HG03520 (cell line): Measurements from ENCODE around the gene DPYD.

ENCODE experiments used
- ATAC-seq: cut with Tn5 transposase; IDR thresholded peaks from one replicate; pipeline ENCODE4 v1.9.1; 2021; ENCODE audit warnings: mild to moderate bottlenecking, moderate library complexity; ENCODE audit not compliant: unreplicated experiment

The DPYD gene

GRCh38 chr1:97844552-97845089, 76.2 kb downstream of the DPYD start:
- no peak for ATAC-seq

DNA sequence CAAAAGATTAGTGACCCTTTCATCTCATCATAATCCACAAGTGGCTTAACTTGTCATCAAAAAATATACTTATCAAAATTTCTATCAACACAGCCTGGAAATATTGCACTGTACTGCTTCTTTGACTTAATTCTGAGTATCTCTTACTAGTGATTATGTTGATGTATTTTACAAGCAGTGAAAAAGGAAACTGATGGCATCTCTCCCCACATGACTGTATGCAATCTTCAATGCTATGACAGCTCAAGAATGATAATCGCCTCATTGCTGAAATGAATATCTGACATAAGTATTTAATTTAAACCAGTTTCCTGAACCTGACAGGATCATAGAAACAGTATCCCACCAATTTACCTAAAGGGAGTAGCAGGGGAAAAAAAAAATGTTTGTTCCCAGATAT, 79.5 kb downstream of the DPYD start:
- no peak for ATAC-seq

DNA sequence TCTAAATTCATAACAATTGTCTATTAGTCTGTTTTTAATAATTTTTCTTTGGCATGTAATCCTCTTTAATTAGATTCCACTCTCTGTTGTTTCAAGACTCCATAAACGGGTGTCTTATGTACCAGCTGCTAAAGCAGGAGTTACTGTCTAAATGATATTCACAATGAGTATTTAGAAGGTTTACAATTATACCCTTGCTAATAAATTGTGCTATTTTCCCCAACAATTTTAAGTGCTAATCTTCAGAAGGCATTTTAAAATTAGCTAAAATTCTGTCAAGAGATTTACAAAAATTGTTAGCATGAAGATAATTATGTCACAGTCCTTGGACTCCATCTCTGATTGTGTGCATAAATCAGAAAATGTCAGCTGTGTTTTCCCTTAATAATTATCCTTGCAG, 83.7 kb downstream of the DPYD start:
- ATAC-seq, result no peak

DNA sequence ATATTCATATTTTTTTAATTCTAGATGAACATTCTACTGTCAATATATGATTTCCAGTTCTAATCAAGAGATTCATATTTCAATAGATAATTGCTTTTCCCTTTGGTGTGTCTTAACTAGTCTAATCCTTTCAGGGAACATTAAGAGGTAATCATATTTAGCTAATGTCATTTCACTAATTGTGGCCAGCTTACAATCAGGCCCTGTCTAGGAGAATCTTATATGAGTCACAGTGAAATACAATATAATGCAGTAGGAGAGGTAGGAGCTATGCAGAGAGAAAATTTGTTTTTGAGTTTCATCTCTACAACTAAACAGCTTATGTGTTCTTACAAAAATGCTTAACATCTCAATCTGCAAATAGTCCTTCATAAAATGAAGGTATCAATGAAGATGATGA, 85.9 kb downstream of the DPYD start:
- ATAC-seq, result no peak

- no peak for ATAC-seq
Observed at GRCh38 chr1:97833881-97834280, 87.0 kb downstream of the DPYD start.

DNA sequence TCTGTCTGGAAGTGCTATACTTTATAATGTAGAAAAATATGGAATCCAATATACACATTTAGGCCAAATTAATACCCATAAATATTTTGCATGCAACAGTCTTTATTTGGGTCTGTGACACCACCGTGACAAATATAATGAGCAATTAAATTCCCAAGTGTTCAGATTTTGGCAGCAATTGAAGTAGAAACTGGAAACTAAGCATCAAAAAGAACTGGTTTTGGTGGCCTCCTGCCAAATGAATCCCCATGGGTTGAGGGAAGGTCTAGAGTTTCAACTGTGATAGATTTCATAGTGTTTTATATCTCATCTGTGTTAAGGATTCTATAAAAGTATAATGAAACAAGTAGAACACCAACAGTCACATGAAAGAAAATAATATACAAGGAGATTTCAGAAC, 88.4 kb downstream of the DPYD start:
- no peak for ATAC-seq

DNA sequence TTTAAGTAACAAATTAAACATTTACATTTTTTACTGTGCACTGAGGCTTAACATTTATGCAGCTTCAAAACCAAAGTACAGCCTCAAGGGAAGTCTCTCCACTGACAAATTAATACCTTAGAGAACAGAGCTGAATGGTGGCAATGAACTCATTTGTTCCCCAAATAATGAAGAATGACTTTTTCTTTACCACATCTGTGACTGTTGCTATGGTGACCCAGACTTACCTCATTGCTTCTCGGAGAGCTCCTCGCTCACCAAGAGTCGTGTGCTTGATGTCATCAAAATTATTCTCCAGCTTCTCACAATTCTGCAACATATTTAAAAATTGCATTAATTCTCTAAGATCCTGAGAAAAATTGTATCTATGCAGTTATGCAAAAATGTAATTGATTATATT, 92.9 kb downstream of the DPYD start:
- peak; percentile 51 for ATAC-seq

GRCh38 chr1:97826820-97827219, 94.0 kb downstream of the DPYD start:
- ATAC-seq, result no peak

DNA sequence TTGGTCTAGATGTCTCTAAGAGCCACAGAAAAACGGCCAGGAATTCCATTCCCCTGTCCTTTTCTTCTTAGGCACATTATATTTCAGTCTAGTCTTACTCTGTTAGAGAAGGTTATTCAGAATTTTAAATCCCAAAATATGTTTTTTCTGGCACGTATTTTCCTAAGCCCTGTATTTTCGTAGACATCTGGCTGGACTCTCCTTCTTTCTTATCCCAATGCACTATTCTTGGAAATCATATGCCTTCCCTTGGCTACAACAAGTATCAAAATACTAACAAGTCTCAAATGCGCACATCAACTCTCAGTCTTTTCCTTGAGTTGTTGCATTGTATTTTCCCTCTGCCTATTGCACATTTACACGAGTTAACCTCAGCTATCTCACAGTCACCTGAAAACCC, 96.2 kb downstream of the DPYD start:
- ATAC-seq, result no peak

DNA sequence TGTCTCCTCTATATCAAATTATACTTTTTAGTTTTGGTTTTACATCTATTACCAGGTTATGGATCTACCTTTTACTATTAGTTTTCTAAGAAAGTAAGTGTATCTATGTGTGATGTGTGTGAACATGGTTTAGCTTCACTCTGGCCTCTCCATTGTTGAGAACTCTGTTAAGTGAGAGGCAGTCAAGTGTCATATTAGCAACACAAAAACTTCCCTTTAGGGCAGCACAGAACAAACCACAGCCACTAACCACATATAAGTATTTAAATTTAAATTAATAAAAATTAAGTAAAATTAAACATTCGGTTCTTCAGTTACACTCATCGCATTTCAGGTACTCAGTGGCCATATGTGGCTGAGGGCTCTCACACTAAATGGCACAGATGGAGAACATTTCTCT, 96.6 kb downstream of the DPYD start:
- ATAC-seq, result no peak

GRCh38 chr1:97820470-97821188, 100.2 kb downstream of the DPYD start:
- ATAC-seq, result peak; percentile 75

- no peak for ATAC-seq
Observed at GRCh38 chr1:97816927-97817326, 103.9 kb downstream of the DPYD start.

DNA sequence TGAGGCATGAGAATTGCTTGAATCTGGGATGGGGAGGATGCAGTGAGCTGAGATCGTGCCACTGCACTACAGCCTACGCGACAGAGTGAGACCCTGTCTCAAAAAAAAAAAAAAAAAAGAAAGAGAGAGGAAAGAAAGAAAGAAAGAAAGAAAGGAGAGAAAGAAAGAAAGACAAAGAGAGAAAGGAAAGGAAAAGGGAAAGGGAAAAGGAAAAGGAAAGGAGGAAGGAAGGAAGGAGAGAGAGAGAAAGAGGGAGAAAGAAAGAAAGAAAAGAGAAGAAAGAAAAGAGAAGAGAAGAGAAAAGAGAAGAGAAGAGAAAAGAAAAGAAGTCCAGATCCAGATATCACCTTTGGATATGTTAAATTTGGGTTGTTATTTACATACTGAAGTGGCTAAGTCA, 106.0 kb downstream of the DPYD start:
- no peak for ATAC-seq

GRCh38 chr1:97814121-97814520, 106.7 kb downstream of the DPYD start:
- ATAC-seq, result no peak

DNA sequence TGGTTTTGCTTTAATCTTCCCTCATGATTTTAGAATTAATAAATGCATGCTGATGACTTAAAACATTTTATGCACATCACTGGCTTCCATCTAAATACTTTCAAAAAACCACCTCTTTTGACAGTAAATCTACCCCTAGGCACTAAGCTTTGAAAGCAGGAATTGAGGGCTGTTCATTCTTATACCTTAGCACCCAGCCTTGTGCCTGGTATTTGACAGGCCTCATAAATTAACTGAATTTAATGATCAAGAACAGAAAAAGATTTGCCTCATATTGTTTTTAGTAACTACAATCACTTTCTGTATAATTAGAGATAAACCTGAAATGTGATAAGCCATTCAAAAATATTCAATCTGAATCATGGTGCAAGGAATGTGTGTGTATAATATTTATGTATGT, 108.8 kb downstream of the DPYD start:
- ATAC-seq, result no peak

GRCh38 chr1:97806996-97807520, 113.8 kb downstream of the DPYD start:
- no peak for ATAC-seq

DNA sequence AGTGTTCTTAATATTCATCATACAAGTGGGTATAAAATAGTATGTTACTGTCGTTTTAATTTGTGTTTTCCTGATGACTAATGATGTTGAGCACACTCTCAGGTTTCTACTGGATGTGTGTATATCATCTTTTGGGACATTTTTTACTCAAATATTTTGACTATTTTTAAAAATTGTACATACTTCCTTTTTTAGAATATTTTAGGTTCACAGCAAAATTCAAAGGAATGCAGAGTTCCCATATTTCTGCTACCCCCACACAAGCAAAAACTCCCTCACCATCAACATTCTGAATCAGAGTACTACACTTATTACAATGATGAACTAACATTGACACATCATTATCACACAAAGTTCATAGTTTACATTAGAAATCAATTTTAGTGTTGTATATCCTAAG, 114.5 kb downstream of the DPYD start:
- ATAC-seq, result no peak

DNA sequence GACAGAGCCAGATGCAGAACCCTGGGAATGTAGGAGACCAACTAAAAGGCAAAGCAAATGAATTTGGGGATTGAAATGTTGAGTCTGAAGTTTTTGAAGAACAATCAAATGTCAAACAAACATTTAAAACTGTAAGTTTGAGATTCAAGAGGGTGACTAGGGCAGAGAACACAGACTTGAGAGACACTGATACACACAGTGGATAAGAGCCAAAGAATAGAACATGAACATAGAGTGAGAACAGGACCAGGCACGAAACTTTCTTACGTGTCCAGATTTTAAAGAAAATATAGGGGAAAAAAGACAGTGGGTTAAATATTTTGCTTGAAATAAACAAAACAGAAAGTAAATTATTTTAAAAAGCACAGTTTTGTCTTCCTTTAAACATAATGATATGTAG, 115.7 kb downstream of the DPYD start:
- no peak for ATAC-seq

- ATAC-seq, result no peak
Observed at GRCh38 chr1:97803026-97803425, 117.8 kb downstream of the DPYD start.

DNA sequence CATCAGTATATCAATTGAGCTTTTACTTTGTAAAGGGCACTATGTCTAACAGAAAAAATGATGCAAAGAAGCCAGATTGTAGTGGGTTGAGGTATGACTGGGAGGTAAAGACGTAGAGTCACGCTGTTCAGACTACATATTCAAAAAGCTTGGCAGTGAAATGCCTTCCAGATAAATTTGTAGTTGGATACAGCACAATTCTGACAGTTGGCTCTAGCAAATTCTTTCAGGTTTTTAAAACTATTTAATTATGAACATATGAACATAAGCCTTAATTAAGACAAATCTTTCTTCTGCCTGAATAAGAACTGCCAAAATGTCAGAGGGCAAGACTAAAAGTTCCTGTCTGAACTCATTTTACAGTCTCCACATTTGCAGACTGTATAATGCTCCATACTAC, 118.8 kb downstream of the DPYD start:
- no peak for ATAC-seq

GRCh38 chr1:97797403-97798183, 123.2 kb downstream of the DPYD start:
- no peak for ATAC-seq

GRCh38 chr1:97796711-97797110, 124.1 kb downstream of the DPYD start:
- no peak for ATAC-seq
